Mucosa of rectum (tissue), 2 donors: ENCODE measurements around the gene CCDC50.

Experiments used
- H3K27ac ChIP-seq, 2 donors: one replicate each; pipeline ENCODE4 v1.7.0; 2013; ENCODE audit warnings: inconsistent platforms in 2 of 2, low read depth in 2 of 2, low read length in 2 of 2
- H3K27me3 ChIP-seq, 2 donors: one replicate each; pipeline ENCODE4 v1.7.0; 2013; ENCODE audit warnings: low read length in 2 of 2; ENCODE audit not compliant: control insufficient read depth in 2 of 2, insufficient read depth in 2 of 2
- H3K36me3 ChIP-seq, 2 donors: one replicate each; pipeline ENCODE4 v1.7.0; 2013; ENCODE audit warnings: low read length in 2 of 2; ENCODE audit not compliant: control insufficient read depth in 2 of 2, insufficient read depth in 2 of 2
- H3K4me1 ChIP-seq, 2 donors: one replicate each; pipeline ENCODE4 v1.7.0; 2013; ENCODE audit warnings: low read length in 2 of 2, mild to moderate bottlenecking in 1 of 2; ENCODE audit not compliant: control insufficient read depth in 2 of 2, insufficient read depth in 2 of 2
- H3K4me3 ChIP-seq, 2 donors: one replicate each; pipeline ENCODE4 v1.7.0; 2013; ENCODE audit warnings: low read length in 2 of 2
- H3K9ac ChIP-seq, 2 donors: one replicate each; pipeline ENCODE4 v1.7.0; 2013; ENCODE audit warnings: low read length in 2 of 2, low read depth in 1 of 2, mild to moderate bottlenecking in 1 of 2
- H3K9me3 ChIP-seq, 2 donors: one replicate each; pipeline ENCODE4 v1.7.0; 2013; ENCODE audit warnings: low read length in 2 of 2; ENCODE audit not compliant: control insufficient read depth in 2 of 2
- donor health status: healthy.
- donor health status: Normal muscosa, but diverticular disease.

CCDC50 gene

GRCh38 chr3:191373327-191373726 is 44.1 kb downstream of the CCDC50 start:
- no peak overlapping the region for H3K4me3 ChIP-seq
- no peak overlapping the region for H3K27ac ChIP-seq
- H3K36me3 ChIP-seq = peaks cover 15 to 16% of the 10 kb centered on the region in 2 donors
- H3K4me1 ChIP-seq = peaks cover 0 to 8% of the 10 kb centered on the region in 2 donors
- H3K9ac ChIP-seq = no peak overlapping the region
- no peaks in the 10 kb centered on the region for H3K27me3 ChIP-seq
- no peaks in the 10 kb centered on the region for H3K9me3 ChIP-seq

GRCh38 chr3:191376516-191377141 is 47.4 kb downstream of the CCDC50 start:
- no peak overlapping the region for H3K9ac ChIP-seq
- H3K27ac ChIP-seq = peak overlapping the region; percentile 39 to 48
- peaks cover 0 to 8% of the 10 kb centered on the region in 2 donors for H3K4me1 ChIP-seq

GRCh38 chr3:191378142-191378812 is 49.1 kb downstream of the CCDC50 start:
- Histone ChIP-seq H3K4me3 (no peak overlapping the region), H3K9ac (no peak overlapping the region), H3K9me3 (no peaks in the 10 kb centered on the region), H3K27ac (no peak overlapping the region), H3K4me1 (peaks cover 0 to 8% of the 10 kb centered on the region in 2 donors), H3K36me3 (peaks cover 31 to 32% of the 10 kb centered on the region in 2 donors), H3K27me3 (no peaks in the 10 kb centered on the region)

More at GRCh38 chr3:191376516-191377141, 47.4 kb downstream of the CCDC50 start:
- no peak overlapping the region for H3K4me3 ChIP-seq
- peaks cover 22 to 26% of the 10 kb centered on the region in 2 donors for H3K36me3 ChIP-seq
- H3K9me3 ChIP-seq = no peaks in the 10 kb centered on the region
- H3K27me3 ChIP-seq = no peaks in the 10 kb centered on the region

GRCh38 chr3:191379446-191379845 is 50.3 kb downstream of the CCDC50 start:
- H3K9ac ChIP-seq = no peak overlapping the region
- H3K27ac ChIP-seq = no peak overlapping the region
- no peaks in the 10 kb centered on the region for H3K27me3 ChIP-seq
- peaks cover 0 to 8% of the 10 kb centered on the region in 2 donors for H3K4me1 ChIP-seq
- peaks cover 31 to 33% of the 10 kb centered on the region in 2 donors for H3K36me3 ChIP-seq
- H3K4me3 ChIP-seq = no peak overlapping the region
- H3K9me3 ChIP-seq = no peaks in the 10 kb centered on the region

GRCh38 chr3:191380001-191380400 is 50.8 kb downstream of the CCDC50 start:
- no peak overlapping the region for H3K27ac ChIP-seq
- peaks cover 30 to 32% of the 10 kb centered on the region in 2 donors for H3K36me3 ChIP-seq
- no peaks in the 10 kb centered on the region for H3K27me3 ChIP-seq
- H3K4me3 ChIP-seq = no peak overlapping the region
- H3K9me3 ChIP-seq = no peaks in the 10 kb centered on the region
- H3K9ac ChIP-seq = no peak overlapping the region
- H3K4me1 ChIP-seq = peaks cover 0 to 8% of the 10 kb centered on the region in 2 donors

GRCh38 chr3:191381303-191381702 is 52.1 kb downstream of the CCDC50 start:
- H3K27me3 ChIP-seq = no peaks in the 10 kb centered on the region
- peaks cover 21 to 26% of the 10 kb centered on the region in 2 donors for H3K36me3 ChIP-seq
- peaks cover 0 to 8% of the 10 kb centered on the region in 2 donors for H3K4me1 ChIP-seq
- no peak overlapping the region for H3K9ac ChIP-seq
- no peak overlapping the region for H3K4me3 ChIP-seq
- no peak overlapping the region for H3K27ac ChIP-seq
- H3K9me3 ChIP-seq = no peaks in the 10 kb centered on the region

GRCh38 chr3:191382661-191383060 is 53.5 kb downstream of the CCDC50 start:
- no peaks in the 10 kb centered on the region for H3K9me3 ChIP-seq
- no peak overlapping the region for H3K4me3 ChIP-seq
- no peaks in the 10 kb centered on the region for H3K27me3 ChIP-seq
- H3K4me1 ChIP-seq = no peaks in the 10 kb centered on the region
- peaks cover 21 to 26% of the 10 kb centered on the region in 2 donors for H3K36me3 ChIP-seq
- H3K9ac ChIP-seq = no peak overlapping the region
- no peak overlapping the region for H3K27ac ChIP-seq

- H3K9ac ChIP-seq = no peak overlapping the region
- H3K4me1 ChIP-seq = no peaks in the 10 kb centered on the region
- no peak overlapping the region for H3K4me3 ChIP-seq
- no peaks in the 10 kb centered on the region for H3K9me3 ChIP-seq
- no peak overlapping the region for H3K27ac ChIP-seq
- H3K36me3 ChIP-seq = peaks cover 21 to 26% of the 10 kb centered on the region in 2 donors
- no peaks in the 10 kb centered on the region for H3K27me3 ChIP-seq
Observed at GRCh38 chr3:191383124-191383523, 53.9 kb downstream of the CCDC50 start.

- Histone ChIP-seq H3K36me3 (peaks cover 27 to 33% of the 10 kb centered on the region in 2 donors), H3K9ac (no peak overlapping the region), H3K27ac (no peak overlapping the region), H3K4me3 (no peak overlapping the region), H3K9me3 (no peaks in the 10 kb centered on the region), H3K27me3 (no peaks in the 10 kb centered on the region), H3K4me1 (no peaks in the 10 kb centered on the region)
Observed at GRCh38 chr3:191385101-191385500, 55.9 kb downstream of the CCDC50 start.

- H3K27ac ChIP-seq = no peak overlapping the region
- H3K9ac ChIP-seq = no peak overlapping the region
- peaks cover 12 to 16% of the 10 kb centered on the region in 2 donors for H3K36me3 ChIP-seq
- no peak overlapping the region for H3K4me3 ChIP-seq
- H3K27me3 ChIP-seq = no peaks in the 10 kb centered on the region
- no peaks in the 10 kb centered on the region for H3K4me1 ChIP-seq
- H3K9me3 ChIP-seq = no peaks in the 10 kb centered on the region
Observed at GRCh38 chr3:191387441-191388077, 58.4 kb downstream of the CCDC50 start.
